K562 (cell line): Measurements from ENCODE around the gene NLGN3. TPM values are rescaled to one million over a fixed set of nuclear protein-coding genes. Genes with fewer than 3 reads are reported as not detected.

Experiments
- BCOR ChIP-seq: fragments of 450-650 bp; IDR thresholded peaks from 2 replicates; pipeline ENCODE4 v1.6.1; 2016
- CCNT2 ChIP-seq: IDR thresholded peaks from 2 replicates; pipeline ENCODE4 v1.6.1; 2011; ENCODE audit warnings: borderline replicate concordance, low read depth, mild to moderate bottlenecking, moderate library complexity, mixed read lengths, low read length; ENCODE audit not compliant: insufficient read length; ENCODE audit errors: extremely low read depth
- FOXM1 ChIP-seq, 2 experiments: fragments of 450-650 bp in 1 of 2; sonication (generic) in 1 of 2; formaldehyde crosslinking in 1 of 2; IDR thresholded peaks; 2 replicates each; pipeline versions ENCODE4 v1.6.1 to v1.9.0; 2017 to 2022; ENCODE audit warnings: low read depth in 2 of 2, mild to moderate bottlenecking in 2 of 2, missing genetic modification reagents in 1 of 2, moderate library complexity in 1 of 2
- HMG20A ChIP-seq: fragments of 450-650 bp; formaldehyde crosslinking; conservative IDR thresholded peaks from 2 replicates; pipeline ENCODE4 v1.4.0; 2020; ENCODE audit warnings: mild to moderate bottlenecking, mixed read lengths
- KAT7 ChIP-seq: sonication (generic); formaldehyde crosslinking; IDR thresholded peaks from 2 replicates; pipeline ENCODE4 v1.8.0; 2022; ENCODE audit warnings: missing genetic modification reagents, mild to moderate bottlenecking, borderline replicate concordance
- MTA2 ChIP-seq: fragments of 450-650 bp; IDR thresholded peaks from 2 replicates; pipeline ENCODE4 v1.6.1; 2016; ENCODE audit warnings: low read depth
- NR0B1 ChIP-seq: fragments of 450-650 bp; IDR thresholded peaks from one replicate; pipeline ENCODE4 v1.6.1; 2018; ENCODE audit warnings: mild to moderate bottlenecking, moderate library complexity; ENCODE audit not compliant: partially characterized antibody
- POLR2AphosphoS5 ChIP-seq: IDR thresholded peaks from 2 replicates; pipeline ENCODE4 v1.6.1; 2011; ENCODE audit warnings: mild to moderate bottlenecking, low read depth, low read length, moderate library complexity; ENCODE audit not compliant: control insufficient read depth, insufficient read depth
- RFX7 ChIP-seq: fragments of 250-450 bp; sonication (Bioruptor Pico); IDR thresholded peaks from 2 replicates; pipeline ENCODE4 v1.5.1; 2021; ENCODE audit warnings: mild to moderate bottlenecking
- XRCC4 ChIP-seq: IDR thresholded peaks from one replicate; pipeline ENCODE4 v1.6.1; 2011; ENCODE audit not compliant: insufficient read depth, insufficient read length; ENCODE audit errors: extremely low read depth
- ZEB2 ChIP-seq: fragments of 450-650 bp; IDR thresholded peaks from 2 replicates; pipeline ENCODE4 v1.6.1; 2016
- ZNF316 ChIP-seq: fragments of 450-650 bp; IDR thresholded peaks from 2 replicates; pipeline ENCODE4 v1.6.1; 2016
- ZZZ3 ChIP-seq: fragments of 450-650 bp; IDR thresholded peaks from 2 replicates; pipeline ENCODE4 v1.6.1; 2016; ENCODE audit warnings: antibody characterized with exemption, mild to moderate bottlenecking, moderate library complexity
- polyA plus RNA-seq, 8 experiments: library from polyadenylated mRNA; depleted of rRNA in 4 of 8; stranded (reverse) in 5 of 8; unstranded in 3 of 8; fragments of >200 nt; fragmentation: Nextera tagmentation in 2 of 8; fragmentation: Illumina TruSeq in 1 of 8; extraction: Ambion mirVana in 2 of 8; extraction: Trizol in 1 of 8; gene quantifications; 2 replicates each; pipeline versions ENCODE4 v1.2.1 to v1.2.3, GENCODE V29; 2011 to 2014; ENCODE audit warnings: inconsistent platforms in 1 of 8, missing spikeins in 1 of 8
- total RNA-seq, 7 experiments: library from RNA; depleted of rRNA in 6 of 7; stranded (reverse); fragments of >200 nt in 6 of 7; fragmentation: Illumina TruSeq in 2 of 7; extraction: Trizol in 2 of 7; gene quantifications; 2 replicates each; pipeline versions ENCODE4 v1.2.1 to v1.2.3, GENCODE V29; 2011 to 2021; ENCODE audit warnings: low replicate concordance in 1 of 7
- TF ChIP-seq, protein P1 (sequence below): fragments of 450-650 bp; IDR thresholded peaks from 2 replicates; pipeline ENCODE4 v1.6.1; 2016; ENCODE audit warnings: low read depth, mild to moderate bottlenecking, moderate library complexity
- TF ChIP-seq, protein P2 (sequence below): fragments of 250-450 bp; sonication (Bioruptor Pico); IDR thresholded peaks from 2 replicates; pipeline ENCODE4 v1.8.0; 2022; ENCODE audit warnings: inconsistent platforms, mild to moderate bottlenecking, moderate library complexity, borderline replicate concordance
- TF ChIP-seq, protein P3 (sequence below), 2 experiments: IDR thresholded peaks; 2 replicates each; pipeline ENCODE4 v1.6.1; 2011; ENCODE audit warnings: borderline replicate concordance in 1 of 2, control low read depth in 1 of 2, low read depth in 1 of 2, low read length in 1 of 2, mild to moderate bottlenecking in 1 of 2, mixed read lengths in 1 of 2, moderate library complexity in 1 of 2; ENCODE audit not compliant: insufficient read depth in 1 of 2, insufficient read length in 1 of 2, poor library complexity in 1 of 2, severe bottlenecking in 1 of 2; ENCODE audit errors: extremely low read depth in 1 of 2

The NLGN3 gene
- total and polyA plus RNA-seq, 9 of the 15 experiments (the other 6 are each of a cell fraction or from before 2014, with no cell fraction given): 0.03 to 0.86 (median 0.25) TPM

- TF ChIP-seq POLR2AphosphoS5 (peak; percentile 47; the same call in 1 of the 2 replicates), ZNF316 (no peak), ZEB2 (peak; percentile 57; the same call in 1 of the 2 replicates), HMG20A (CRISPR knock-in tag) (no peak), RFX7 (CRISPR knock-in tag) (no peak), ZZZ3 (no peak), NR0B1 (no peak), FOXM1 (IDR thresholded peaks at IDR 0.05; ENCODE audit: low read depth) (peak; percentile 34; the same call in 1 of the 2 replicates), FOXM1 (CRISPR knock-in tag; IDR thresholded peaks at IDR 0.05; ENCODE audit: low read depth) (no peak), CCNT2 (no peak), BCOR (peak; percentile 20; the same call in 1 of the 2 replicates), MTA2 (peak; percentile 49; the same call in 1 of the 2 replicates), XRCC4 (no peak), KAT7 (no peak)
- TF ChIP-seq, protein P1, sequence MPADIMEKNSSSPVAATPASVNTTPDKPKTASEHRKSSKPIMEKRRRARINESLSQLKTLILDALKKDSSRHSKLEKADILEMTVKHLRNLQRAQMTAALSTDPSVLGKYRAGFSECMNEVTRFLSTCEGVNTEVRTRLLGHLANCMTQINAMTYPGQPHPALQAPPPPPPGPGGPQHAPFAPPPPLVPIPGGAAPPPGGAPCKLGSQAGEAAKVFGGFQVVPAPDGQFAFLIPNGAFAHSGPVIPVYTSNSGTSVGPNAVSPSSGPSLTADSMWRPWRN: no peak
- TF ChIP-seq, protein P2, sequence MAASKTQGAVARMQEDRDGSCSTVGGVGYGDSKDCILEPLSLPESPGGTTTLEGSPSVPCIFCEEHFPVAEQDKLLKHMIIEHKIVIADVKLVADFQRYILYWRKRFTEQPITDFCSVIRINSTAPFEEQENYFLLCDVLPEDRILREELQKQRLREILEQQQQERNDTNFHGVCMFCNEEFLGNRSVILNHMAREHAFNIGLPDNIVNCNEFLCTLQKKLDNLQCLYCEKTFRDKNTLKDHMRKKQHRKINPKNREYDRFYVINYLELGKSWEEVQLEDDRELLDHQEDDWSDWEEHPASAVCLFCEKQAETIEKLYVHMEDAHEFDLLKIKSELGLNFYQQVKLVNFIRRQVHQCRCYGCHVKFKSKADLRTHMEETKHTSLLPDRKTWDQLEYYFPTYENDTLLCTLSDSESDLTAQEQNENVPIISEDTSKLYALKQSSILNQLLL: no peak
- TF ChIP-seq, protein P3, sequence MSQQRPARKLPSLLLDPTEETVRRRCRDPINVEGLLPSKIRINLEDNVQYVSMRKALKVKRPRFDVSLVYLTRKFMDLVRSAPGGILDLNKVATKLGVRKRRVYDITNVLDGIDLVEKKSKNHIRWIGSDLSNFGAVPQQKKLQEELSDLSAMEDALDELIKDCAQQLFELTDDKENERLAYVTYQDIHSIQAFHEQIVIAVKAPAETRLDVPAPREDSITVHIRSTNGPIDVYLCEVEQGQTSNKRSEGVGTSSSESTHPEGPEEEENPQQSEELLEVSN (IDR thresholded peaks at IDR 0.05; ENCODE audit: borderline replicate concordance in 1 of 2, extremely low read depth in 1 of 2, insufficient read depth in 1 of 2, insufficient read length in 1 of 2, low read depth in 1 of 2, low read length in 1 of 2, poor library complexity in 1 of 2, severe bottlenecking in 1 of 2): no peak
Observed at GRCh38 chrX:71095033-71095432, 49.6 kb upstream of the NLGN3 start (continued).
